ENCODE results near the gene KCTD17. TPM values are rescaled to one million over a fixed set of nuclear protein-coding genes. Genes with fewer than 3 reads are reported as not detected.

The KCTD17 gene
- total and polyA plus RNA-seq, 2 of the 13 experiments (the other 11 are each of a cell fraction or from before 2014, with no cell fraction given): 5.3 to 11.7 TPM

DNA sequence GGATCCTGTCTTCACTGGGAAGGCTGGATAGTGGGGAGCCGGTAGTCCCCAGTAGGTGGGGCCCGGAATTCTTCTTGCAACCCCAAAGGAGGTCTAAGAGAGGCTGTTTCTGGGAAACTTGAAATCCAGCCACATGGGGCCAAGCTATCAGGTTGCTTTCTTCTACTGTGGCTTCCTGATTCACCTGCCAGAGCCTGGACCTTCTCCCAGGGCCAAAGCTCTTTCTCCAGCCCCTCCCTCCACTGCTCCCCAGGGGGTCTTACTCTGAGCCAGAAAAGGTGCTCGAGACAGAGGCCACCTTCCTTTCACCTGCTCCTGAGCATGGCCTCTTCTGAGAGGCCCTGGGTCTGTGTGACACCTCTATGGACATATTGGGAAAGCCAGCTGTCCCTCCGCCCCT lies 41.4 kb upstream of the KCTD17 start:
- H3K4me1 ChIP-seq (ENCODE audit: insufficient read depth, low read length): peaks cover 16% of the 10 kb centered on the region
- H3K9me3 ChIP-seq (ENCODE audit: low read length): no peaks in the 10 kb centered on the region
- peaks cover 0 to under 1% of the 10 kb centered on the region in 2 experiments; a peak in 1 of 5 replicates for H3K27me3 ChIP-seq (ENCODE audit: control insufficient read depth in 1 of 2, insufficient read depth in 2 of 2, low read length in 2 of 2)
- in situ Hi-C loops (cut with HindIII; ENCODE audit: extremely low pct_ligation_motif_present, low pct_unique_long_range_greater_than_20kb): no loop called here
- TF ChIP-seq ZNF20 (CRISPR knock-in tag; IDR thresholded peaks at IDR 0.05) (no peak), ZFP1 (CRISPR knock-in tag; IDR thresholded peaks at IDR 0.05) (no peak), FLYWCH1 (CRISPR knock-in tag; IDR thresholded peaks at IDR 0.05) (no peak), POLR2A (IDR thresholded peaks at IDR 0.05; ENCODE audit: insufficient read depth in 1 of 2, low read depth in 2 of 2, low read length in 2 of 2) (0 out of 4 replicates have a peak, but pooled peaks of 1 of the 2 experiments have one; percentile 14), AKAP8 (CRISPR knock-in tag; IDR thresholded peaks at IDR 0.05) (no peak), RBM22 (optimal IDR thresholded peaks at IDR 0.05; ENCODE audit: low read length) (peak; percentile 10)
- H3K9ac ChIP-seq (ENCODE audit: insufficient read depth, low read depth, low read length): no peak overlapping the region
- ChIA-PET CTCF (ENCODE audit: low intra/inter-chr PET ratio, low total read pairs) (no interaction called here), POLR2A (interaction anchor here (1.2 to 11.4 kb wide), 3 partner anchors 9 to 33 kb away, joined by 4 to 141 read pairs (median 4); partner anchors contain the start of genes MPST and TST)
- FAIRE-seq (no peak), DNase-seq (ENCODE audit: low spot score) (no peak), ATAC-seq (no peak; the same call in none of the 3 replicates)
- H2AFZ ChIP-seq (ENCODE audit: low read length): no peak overlapping the region
- WGBS (ENCODE audit: low lambda C conversion rate): 67% methylated on average over 4 of the region's 4 CpGs
- H4K20me1 ChIP-seq (ENCODE audit: insufficient read depth, low read length): peaks cover 7% of the 10 kb centered on the region; the same call in 1 of the 2 replicates
- BruUV-seq (replicated peaks): no TSS peak
- H3K79me2 ChIP-seq (ENCODE audit: insufficient read depth, low read length): no peaks in the 10 kb centered on the region
- no peak overlapping the region for H3K4me2 ChIP-seq (ENCODE audit: low read depth, low read length)
- no peaks in the 10 kb centered on the region for H3K36me3 ChIP-seq (replicated peaks in 1 of 2; ENCODE audit: control insufficient read depth in 1 of 2, insufficient read depth in 2 of 2, low read length in 2 of 2)
- intact Hi-C loops (cut with micrococcal nuclease; ENCODE audit: unreplicated experiment): no loop called here
- H3K4me3 ChIP-seq (replicated peaks in 1 of 3; ENCODE audit: insufficient read depth in 1 of 3, low read depth in 2 of 3, low read length in 3 of 3): no peak overlapping the region
- no peak overlapping the region for H3K27ac ChIP-seq (ENCODE audit: extremely low read length, insufficient read depth, low read length)

DNA sequence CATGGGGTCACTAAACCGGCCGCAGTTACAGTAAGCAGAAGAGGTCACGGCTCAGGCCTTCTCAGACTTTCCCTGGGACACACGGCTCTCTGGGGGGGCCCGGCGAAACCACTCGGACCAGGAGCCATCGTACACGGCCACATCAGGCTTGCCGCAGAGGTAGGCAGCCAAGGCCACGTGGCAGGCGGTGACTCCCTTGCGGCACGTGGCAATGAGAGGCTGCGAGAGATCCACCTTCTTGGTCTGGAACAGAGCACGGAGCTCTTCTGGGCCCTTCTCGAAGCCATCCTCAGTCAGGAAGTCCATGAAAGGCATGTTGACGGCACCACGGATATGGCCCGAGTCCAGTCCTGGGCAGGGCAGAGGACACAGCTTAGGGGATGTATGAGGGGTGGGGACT lies 40.6 kb upstream of the KCTD17 start:
- intact Hi-C loops (cut with micrococcal nuclease; ENCODE audit: unreplicated experiment): no loop called here
- Histone ChIP-seq H3K4me3 (replicated peaks in 1 of 3; ENCODE audit: insufficient read depth in 1 of 3, low read depth in 2 of 3, low read length in 3 of 3) (no peak overlapping the region), H3K9me3 (ENCODE audit: low read length) (no peaks in the 10 kb centered on the region), H3K36me3 (replicated peaks in 1 of 2; ENCODE audit: control insufficient read depth in 1 of 2, insufficient read depth in 2 of 2, low read length in 2 of 2) (no peaks in the 10 kb centered on the region), H4K20me1 (ENCODE audit: insufficient read depth, low read length) (peaks cover 10% of the 10 kb centered on the region; the same call in 1 of the 2 replicates), H3K4me1 (ENCODE audit: insufficient read depth, low read length) (peaks cover 24% of the 10 kb centered on the region), H3K27ac (ENCODE audit: extremely low read length, insufficient read depth, low read length) (no peak overlapping the region), H2AFZ (ENCODE audit: low read length) (no peak overlapping the region), H3K4me2 (ENCODE audit: low read depth, low read length) (no peak overlapping the region), H3K9ac (ENCODE audit: insufficient read depth, low read depth, low read length) (no peak overlapping the region), H3K79me2 (ENCODE audit: insufficient read depth, low read length) (no peaks in the 10 kb centered on the region), H3K27me3 (ENCODE audit: control insufficient read depth in 1 of 2, insufficient read depth in 2 of 2, low read length in 2 of 2) (no peaks in the 10 kb centered on the region; a peak in 1 of 5 replicates)
- ATAC-seq (peak; percentile 5; the same call in 1 of the 3 replicates), FAIRE-seq (no peak), DNase-seq (ENCODE audit: low spot score) (no peak)
- in situ Hi-C loops (cut with HindIII; ENCODE audit: extremely low pct_ligation_motif_present, low pct_unique_long_range_greater_than_20kb): no loop called here
- ChIA-PET POLR2A (interaction anchor here (1.2 to 11.4 kb wide), 3 partner anchors 8 to 32 kb away, joined by 4 to 141 read pairs (median 4); partner anchors contain the start of genes MPST and TST), CTCF (ENCODE audit: low intra/inter-chr PET ratio, low total read pairs) (no interaction called here)
- 92% methylated on average over 12 of the region's 20 CpGs for whole genome bisulfite sequencing (ENCODE audit: low lambda C conversion rate)
- BruUV-seq (replicated peaks): no TSS peak
- TF ChIP-seq BORCS8-MEF2B (CRISPR knock-in tag; IDR thresholded peaks at IDR 0.05) (0 out of 2 replicates have a peak, but pooled peaks have one; percentile 24), HDAC6 (IDR thresholded peaks at IDR 0.05; ENCODE audit: low read depth, low read length) (no peak), AGO2 (optimal IDR thresholded peaks at IDR 0.05; ENCODE audit: low read depth, low read length) (peak; percentile 72), PAWR (CRISPR knock-in tag; IDR thresholded peaks at IDR 0.05; ENCODE audit: borderline replicate concordance) (no peak), HOXA3 (CRISPR knock-in tag; IDR thresholded peaks at IDR 0.05) (no peak), ZFP37 (CRISPR knock-in tag; IDR thresholded peaks at IDR 0.05; ENCODE audit: borderline replicate concordance) (no peak), EEA1 (CRISPR knock-in tag; IDR thresholded peaks at IDR 0.05; ENCODE audit: borderline replicate concordance) (no peak), AGO1 (IDR thresholded peaks at IDR 0.05; ENCODE audit: low read depth, low read length, poor library complexity, severe bottlenecking) (peak; percentile 86), POLR2A (IDR thresholded peaks at IDR 0.05; ENCODE audit: insufficient read depth in 1 of 2, low read depth in 2 of 2, low read length in 2 of 2) (peak in 1 of 2 experiments; percentile 21; a peak in 1 of 4 replicates)
- TF ChIP-seq, protein P1, sequence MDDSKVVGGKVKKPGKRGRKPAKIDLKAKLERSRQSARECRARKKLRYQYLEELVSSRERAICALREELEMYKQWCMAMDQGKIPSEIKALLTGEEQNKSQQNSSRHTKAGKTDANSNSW (CRISPR knock-in tag; IDR thresholded peaks at IDR 0.05; ENCODE audit: borderline replicate concordance): no peak
- TF ChIP-seq, protein P2, sequence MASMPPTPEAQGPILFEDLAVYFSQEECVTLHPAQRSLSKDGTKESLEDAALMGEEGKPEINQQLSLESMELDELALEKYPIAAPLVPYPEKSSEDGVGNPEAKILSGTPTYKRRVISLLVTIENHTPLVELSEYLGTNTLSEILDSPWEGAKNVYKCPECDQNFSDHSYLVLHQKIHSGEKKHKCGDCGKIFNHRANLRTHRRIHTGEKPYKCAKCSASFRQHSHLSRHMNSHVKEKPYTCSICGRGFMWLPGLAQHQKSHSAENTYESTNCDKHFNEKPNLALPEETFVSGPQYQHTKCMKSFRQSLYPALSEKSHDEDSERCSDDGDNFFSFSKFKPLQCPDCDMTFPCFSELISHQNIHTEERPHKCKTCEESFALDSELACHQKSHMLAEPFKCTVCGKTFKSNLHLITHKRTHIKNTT (CRISPR knock-in tag; IDR thresholded peaks at IDR 0.05): no peak
- TF ChIP-seq, protein P3, sequence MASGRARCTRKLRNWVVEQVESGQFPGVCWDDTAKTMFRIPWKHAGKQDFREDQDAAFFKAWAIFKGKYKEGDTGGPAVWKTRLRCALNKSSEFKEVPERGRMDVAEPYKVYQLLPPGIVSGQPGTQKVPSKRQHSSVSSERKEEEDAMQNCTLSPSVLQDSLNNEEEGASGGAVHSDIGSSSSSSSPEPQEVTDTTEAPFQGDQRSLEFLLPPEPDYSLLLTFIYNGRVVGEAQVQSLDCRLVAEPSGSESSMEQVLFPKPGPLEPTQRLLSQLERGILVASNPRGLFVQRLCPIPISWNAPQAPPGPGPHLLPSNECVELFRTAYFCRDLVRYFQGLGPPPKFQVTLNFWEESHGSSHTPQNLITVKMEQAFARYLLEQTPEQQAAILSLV (CRISPR knock-in tag; IDR thresholded peaks at IDR 0.05; ENCODE audit: borderline replicate concordance): no peak
